GM18507 (cell line): ENCODE measurements around the gene PMS1.
"Not testable (repeated sequence)": the region's sequence is repeated elsewhere in the genome, so short reads cannot be mapped to it uniquely, and the experiment has no call there.

Source experiments
- DNase-seq: peaks from one replicate; pipeline ENCODE4 v3.0.0; 2011; ENCODE audit warnings: low read depth; ENCODE audit not compliant: insufficient read length; ENCODE audit errors: extremely low spot score
- FAIRE-seq: peaks from 2 replicates; lab custom pipeline; 2011; peaks lifted over from hg19 to GRCh38; lab: Jason Lieb, UNC

The PMS1 gene

GRCh38 chr2:189802396-189802912 is 18.2 kb downstream of the PMS1 start:
- FAIRE-seq (no peak), DNase-seq (no peak)

DNA sequence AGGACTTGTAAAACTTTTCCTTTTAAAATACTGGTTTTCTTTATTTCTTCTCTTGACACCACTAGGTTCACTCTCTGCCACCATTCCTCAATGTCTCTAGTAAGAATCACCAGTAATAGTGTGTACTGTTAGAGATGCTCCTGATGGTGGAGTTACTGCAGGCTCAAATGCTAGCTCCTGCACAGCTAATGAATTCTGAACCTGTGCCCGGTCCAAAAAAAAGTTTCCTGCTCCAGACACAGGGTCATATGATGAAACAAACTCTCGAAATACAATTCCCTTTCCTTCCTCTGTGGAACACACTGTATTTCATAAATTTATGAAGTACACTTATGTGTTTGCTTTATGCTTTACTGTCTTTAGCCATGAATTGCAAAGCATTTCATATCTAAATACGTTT is 19.2 kb downstream of the PMS1 start:
- DNase-seq: no peak
- FAIRE-seq: no peak

DNA sequence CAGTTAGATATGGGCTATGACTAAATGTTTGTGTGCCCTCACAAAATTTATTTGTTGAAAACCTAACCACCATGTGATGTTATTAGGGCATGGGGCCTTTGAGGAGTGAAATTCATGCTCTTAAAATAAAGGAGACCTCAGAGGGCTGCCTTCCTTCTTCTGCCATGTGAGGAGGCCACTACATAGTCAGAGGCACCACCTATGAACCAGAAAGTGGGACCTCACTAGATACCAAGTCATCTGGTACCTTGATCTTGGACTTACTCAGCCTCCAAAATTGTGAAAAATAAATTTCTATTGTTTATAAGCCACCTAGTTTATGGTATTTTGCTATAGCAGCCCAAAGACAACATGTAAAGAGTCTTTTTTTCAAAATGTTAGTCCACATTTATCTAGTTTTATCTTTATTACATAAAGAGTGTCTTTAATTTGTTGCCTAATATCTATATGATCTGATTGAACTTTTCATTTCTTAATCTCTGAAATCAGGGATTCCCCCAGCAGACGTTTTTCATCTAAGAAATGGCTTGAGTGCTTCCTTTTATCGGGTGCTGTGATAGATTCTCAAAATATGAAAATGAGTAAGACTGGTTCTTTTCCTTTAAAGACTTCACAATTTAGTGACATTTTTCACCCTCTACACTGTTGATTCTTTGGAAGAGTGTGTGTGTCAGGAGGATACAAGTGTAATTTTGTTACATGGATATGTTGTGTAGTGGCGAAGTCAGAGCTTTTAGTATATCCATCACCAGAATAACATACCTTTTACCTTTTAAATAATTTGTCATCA is 34.2 kb downstream of the PMS1 start:
- FAIRE-seq (no peak), DNase-seq (no peak)

GRCh38 chr2:189819297-189819704 is 35.1 kb downstream of the PMS1 start:
- FAIRE-seq (no peak), DNase-seq (no peak)

GRCh38 chr2:189821953-189822748 is 37.9 kb downstream of the PMS1 start:
- no peak for DNase-seq
- no peak for FAIRE-seq

- no peak for DNase-seq
- no peak for FAIRE-seq
These were observed 40.6 kb downstream of the PMS1 start for GRCh38 chr2:189824694-189825396.

GRCh38 chr2:189826039-189826438 is 41.8 kb downstream of the PMS1 start:
- FAIRE-seq: no peak

GRCh38 chr2:189829102-189829833 is 45.0 kb downstream of the PMS1 start:
- DNase-seq (no peak), FAIRE-seq (no peak)

More at GRCh38 chr2:189826039-189826438, 41.8 kb downstream of the PMS1 start:
- DNase-seq: no peak

DNA sequence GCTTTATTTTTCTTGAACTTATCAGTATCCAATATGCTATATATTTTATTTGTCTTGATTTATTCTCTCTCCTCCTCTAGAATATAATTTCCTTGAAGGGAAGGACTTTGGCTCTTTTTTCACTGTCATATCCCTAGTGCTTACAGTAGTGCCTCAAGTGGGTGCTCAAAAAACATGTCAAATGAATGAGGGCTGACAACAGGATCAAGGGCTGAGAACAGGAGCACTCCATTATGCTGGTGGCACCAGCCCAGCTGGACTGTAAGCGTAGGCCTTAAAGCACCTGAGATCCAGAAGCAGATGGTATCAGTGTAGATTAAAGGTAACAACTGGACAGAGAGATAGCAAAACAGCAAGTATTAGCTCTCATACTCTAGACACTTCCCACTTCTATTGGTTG is 46.3 kb downstream of the PMS1 start:
- DNase-seq (no peak), FAIRE-seq (no peak)

- DNase-seq (no peak), FAIRE-seq (no peak)
These were observed 49.8 kb downstream of the PMS1 start for GRCh38 chr2:189834059-189834458.

DNA sequence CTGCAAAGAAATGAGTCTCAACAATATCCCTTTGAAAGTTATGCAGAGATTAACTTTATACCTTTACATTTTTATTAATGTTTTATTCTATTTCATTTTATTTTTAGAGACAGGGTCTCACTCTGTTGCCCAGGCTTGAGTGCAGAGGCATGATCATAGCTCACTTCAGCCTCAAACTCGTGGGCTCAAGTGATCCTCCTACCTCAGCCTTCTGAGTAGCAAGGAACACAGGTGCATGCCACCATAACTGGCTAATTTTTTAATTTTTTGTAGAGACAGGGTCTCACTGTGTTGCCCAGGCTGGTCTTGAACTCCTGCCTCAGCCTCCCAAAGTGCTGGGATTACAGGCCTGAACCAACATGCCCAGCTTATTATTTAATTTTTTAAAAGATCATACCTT is 50.4 kb downstream of the PMS1 start:
- not testable (repeated sequence) for DNase-seq, FAIRE-seq

- DNase-seq (no peak), FAIRE-seq (no peak)
These were observed 51.8 kb downstream of the PMS1 start for GRCh38 chr2:189835855-189836558.

GRCh38 chr2:189836644-189837043 is 52.4 kb downstream of the PMS1 start:
- DNase-seq (no peak), FAIRE-seq (peak; percentile 42)

GRCh38 chr2:189837326-189837725 is 53.1 kb downstream of the PMS1 start:
- DNase-seq (no peak), FAIRE-seq (no peak)

- no peak for DNase-seq
- FAIRE-seq: no peak
These were observed 56.8 kb downstream of the PMS1 start for GRCh38 chr2:189841019-189841418.

DNA sequence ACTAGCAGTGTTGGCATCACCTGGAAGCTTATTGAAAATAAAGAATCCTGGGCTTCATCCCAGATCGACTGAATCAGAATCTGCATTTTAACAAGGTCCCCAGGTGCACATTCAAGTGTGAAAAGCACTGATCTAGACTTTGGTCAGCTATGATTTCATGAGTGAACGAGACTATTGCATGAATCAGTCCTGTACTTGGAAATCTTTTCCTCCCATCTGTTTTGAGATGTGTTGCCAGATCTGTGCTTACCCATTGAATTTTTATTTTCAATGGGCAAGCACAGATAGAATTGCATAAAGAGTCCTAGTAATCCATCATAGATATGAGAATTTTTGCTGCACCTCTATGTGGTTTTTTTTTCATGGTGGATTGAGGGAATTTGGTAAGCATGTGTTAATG is 64.0 kb downstream of the PMS1 start:
- FAIRE-seq (no peak), DNase-seq (no peak)

- DNase-seq (no peak), FAIRE-seq (no peak)
These were observed 65.3 kb downstream of the PMS1 start for GRCh38 chr2:189849550-189849949.

DNA sequence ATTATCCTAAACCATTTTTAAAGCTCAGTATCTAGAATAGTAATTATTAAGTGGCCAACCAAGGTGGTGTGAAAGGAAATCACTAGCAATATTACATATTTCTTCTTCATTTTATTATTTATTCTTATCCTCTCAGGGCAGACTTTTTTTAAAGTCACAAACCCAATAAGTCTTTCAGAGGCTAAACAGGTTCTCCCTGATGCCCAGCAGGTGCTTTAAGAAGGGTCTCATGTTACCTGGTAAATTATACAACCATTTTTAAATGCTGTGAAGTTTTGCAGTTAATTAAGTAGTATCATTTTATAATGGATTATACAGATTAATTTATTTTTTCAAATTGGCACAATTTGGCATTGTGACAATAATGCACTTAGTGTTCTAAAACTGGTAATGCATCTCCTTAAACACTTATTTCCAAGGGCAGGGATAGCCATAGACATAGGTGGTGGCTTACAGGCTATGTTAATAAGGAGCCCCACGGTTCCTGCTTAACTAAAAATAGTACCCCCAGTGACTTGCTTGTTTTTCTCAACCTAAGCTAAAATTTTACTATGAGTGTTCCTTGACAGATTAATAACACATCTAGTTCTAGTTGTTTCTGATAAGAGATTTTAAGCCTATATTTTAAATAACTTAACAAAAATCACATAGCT is 67.0 kb downstream of the PMS1 start:
- FAIRE-seq (no peak), DNase-seq (no peak)
